Inferior parietal cortex (tissue), 1 donor: ENCODE measurements around the gene NSUN2.

Experiments
- DNase-seq: peaks from one replicate; pipeline ENCODE4 v3.0.0-alpha.2; 2016; ENCODE audit errors: extremely low spot score

Gene NSUN2

DNA sequence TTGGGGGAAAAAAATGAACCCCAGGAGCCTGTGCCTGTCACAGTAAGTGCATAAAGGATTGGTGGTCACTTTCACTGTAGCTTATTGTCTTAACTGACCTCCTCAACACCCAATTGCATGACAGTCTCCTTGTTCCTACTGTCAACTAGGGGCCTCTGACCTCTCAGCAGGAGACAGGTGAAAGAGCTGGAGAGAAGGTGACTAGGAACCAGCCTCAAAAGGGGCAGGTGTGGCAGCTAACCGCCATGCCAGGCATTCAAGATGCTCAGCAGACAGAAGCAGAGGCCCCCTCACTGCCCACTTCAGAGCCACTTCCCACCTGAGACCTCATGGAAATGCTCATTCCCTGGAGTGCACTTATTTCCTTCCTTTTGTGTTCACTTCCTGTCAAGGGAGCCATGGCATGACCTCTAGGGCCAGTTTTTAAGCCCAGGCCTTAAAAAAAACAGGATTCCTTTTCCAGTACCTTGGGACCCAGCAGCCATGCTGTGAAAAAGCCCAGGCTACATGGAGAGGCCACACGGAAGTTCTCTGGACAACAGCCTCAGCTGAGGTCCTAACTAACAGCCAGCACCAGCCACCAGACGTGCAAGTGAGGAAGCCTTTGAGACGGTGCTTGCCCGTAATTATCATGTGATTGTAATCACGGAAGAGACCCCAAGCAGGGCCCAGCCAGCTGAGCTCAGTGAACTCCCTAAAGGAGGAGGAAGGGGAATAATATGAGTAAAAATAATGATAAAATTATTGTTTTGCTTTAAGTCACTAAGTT lies 74.9 kb downstream of the NSUN2 start:
- DNase-seq = no peak

DNA sequence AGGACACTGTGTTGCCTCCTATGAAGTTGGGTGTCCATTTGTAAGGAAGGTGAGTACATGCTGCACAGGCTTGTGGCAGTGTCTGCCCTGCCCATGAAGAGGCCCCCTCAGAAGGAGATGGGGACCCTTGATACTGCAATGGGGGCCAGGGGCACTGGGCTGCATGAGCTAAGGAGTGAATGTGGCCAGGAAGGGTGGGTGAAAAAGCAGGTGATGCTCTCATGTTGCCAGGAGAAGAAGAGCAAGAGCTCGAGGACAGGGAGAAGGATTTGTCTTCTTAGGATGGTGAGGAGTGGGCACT lies 76.1 kb downstream of the NSUN2 start:
- DNase-seq = no peak

DNA sequence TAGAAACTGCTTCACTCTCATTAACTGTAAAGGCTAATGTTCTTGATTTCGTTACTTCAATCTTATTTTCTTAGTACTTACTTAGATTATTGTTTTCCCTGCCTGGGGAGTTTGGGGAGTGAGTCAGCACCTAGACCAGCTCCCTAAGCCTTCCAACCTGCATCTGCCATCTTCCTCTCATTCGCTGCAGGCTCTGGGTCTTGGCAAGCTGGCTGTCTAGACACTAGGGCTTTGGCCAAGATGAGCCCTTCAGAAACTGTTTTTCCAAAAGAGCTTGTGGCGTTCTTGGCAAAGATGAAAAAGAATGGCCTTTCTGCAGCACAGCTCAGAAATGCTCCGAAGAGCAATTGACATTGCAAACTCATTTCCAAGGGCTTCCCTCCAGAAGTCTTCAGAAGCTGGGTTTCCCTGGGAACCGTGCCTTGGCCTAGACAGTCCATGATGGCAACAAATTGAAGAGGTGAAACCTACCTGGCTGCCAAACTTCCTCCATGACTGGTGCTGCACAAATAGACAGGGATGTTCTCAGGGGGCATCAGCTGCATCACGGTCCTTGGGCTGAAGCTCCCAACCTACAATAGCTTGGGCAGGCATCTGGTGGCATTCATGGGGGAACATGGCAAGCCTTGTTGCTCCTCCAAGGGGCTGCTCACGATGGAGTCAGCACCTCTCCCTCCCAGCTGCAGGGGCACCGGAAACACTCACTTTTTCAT lies 76.6 kb downstream of the NSUN2 start:
- DNase-seq = no peak

DNA sequence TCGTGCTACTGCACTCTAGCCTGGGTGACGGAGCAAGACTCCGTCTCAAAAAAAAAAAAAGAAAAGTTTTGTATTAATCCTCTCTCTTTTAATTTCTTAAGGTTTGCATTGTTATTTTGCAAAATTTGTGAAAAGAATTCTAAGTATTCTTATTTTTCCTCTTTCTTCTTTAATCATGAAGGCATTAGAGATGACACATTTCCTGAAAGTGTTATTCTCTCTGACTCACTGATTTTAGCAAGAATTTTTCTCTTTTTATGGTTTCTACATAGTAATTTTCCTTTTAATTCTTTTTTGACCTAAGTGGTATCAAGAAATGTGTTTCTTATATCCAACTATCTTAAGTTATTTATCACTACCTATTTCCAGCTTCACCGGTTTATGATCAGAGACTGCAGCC lies 78.0 kb downstream of the NSUN2 start:
- DNase-seq = no peak

DNA sequence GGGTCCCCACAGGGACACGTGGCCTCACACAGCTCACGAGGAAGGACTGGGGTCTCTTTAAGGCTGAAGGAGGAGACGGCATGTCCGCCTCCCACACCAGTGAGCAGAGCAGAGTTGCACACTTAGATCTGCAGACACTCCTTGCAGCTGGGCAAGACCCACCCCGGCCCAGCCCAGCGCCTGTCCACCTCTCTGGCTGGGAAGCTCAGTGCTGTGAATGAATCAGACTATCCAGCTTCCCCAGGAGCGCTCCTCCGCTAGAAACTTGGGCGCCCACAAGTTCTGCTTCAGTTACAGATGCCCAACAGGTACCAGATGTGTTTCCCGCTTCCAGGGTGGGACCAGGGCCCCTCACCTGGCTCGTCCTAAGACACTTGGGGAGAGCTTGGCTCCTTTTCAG lies 78.9 kb downstream of the NSUN2 start:
- no peak for DNase-seq

DNA sequence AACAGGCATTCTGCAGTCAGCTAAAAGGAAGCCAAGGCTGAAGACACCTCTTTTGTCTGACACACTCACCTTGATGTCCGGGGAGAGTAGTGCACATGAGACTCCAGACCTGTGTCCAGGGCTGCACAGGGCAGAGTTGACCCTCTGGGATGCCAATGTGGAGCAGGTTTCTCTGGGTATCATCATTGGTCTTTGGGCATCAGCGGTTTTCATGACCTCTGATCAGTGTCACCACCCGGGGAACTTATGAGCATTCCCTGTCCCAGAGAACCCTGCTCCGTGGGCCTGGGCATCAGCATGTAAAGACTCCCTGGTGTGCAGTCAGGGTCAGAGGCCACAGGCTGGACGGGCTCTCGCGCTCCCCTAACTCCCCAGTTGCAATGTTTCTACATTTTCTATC lies 80.2 kb downstream of the NSUN2 start:
- no peak for DNase-seq

DNA sequence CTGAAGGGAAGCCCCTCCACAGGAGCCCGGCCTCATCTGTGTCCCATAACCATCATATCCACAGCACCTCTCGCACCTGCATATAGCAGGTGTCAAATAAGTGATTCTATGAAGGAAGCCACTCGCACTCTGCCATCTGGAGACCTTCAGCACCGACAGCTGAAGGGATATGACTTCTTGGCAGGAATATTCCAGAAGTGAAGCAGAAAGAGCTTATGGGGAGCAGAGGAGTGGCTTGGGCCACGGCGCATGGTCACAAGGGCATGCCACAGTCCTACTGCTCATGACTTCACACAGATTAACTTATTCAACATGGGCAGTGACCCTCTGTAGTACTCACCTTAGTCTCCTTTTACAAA lies 80.9 kb downstream of the NSUN2 start:
- no peak for DNase-seq

DNA sequence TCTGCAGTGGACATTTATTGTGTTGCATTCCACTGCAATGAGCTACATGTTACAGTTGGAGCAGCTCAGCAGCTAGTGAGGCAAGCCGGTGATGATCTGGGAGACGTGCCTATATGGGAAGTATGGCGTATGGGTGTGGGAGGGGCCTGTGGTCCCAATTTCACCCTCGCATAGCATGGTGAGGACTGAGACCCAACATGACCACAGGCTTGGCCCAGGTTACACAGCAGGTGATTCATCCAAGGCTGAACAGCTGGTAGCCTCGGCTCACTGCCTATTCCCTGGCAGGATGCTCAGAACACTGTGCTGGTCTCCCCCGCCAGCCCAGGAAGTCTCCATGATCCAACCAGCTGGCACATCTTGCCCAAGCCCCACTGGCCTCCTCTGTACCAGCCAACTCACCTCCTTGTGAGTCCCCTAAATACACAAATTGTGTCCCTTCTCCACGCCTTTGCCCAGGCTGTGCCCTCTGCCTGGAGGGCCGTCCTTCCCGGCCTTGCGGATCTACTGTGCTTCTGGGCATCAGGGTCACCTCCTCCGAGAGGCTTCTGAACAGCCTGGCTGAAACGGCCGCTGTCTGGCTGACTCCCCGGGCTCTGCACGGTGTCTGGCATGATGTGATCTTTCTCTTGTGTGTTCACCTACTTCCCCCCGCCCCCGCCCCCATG lies 81.4 kb downstream of the NSUN2 start:
- DNase-seq = no peak

DNA sequence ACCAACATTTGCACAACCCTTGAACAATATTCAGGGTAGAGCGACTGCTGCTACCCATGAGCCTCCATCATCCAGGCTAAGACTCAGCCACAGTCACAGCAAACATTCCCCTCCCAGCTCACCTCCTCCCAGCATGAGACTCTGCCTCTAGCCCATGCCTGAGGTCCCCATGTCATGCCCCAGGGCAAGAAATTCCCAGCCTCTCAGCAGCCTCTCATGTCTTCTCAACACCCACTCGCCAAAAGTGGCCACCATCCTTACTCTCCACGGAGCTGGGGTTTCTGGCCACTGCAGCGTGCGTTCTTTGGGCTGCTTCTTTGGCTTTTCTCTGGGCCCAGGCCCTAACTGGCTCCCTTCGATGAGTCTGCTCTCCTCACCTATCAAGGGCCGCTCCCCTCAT lies 82.2 kb downstream of the NSUN2 start:
- no peak for DNase-seq
